DND-41 (cell line): Measurements from ENCODE around the gene SCUBE1.

Experiments
- EZH2 ChIP-seq: IDR thresholded peaks from 3 replicates; pipeline ENCODE4 v1.6.1; 2012; ENCODE audit warnings: borderline replicate concordance, low read depth, mild to moderate bottlenecking, moderate library complexity, low read length, inconsistent platforms; ENCODE audit not compliant: severe bottlenecking
- TF ChIP-seq, protein P1 (sequence below): IDR thresholded peaks from 2 replicates; pipeline ENCODE4 v1.5.1; 2012; ENCODE audit warnings: borderline replicate concordance, low read length, moderate library complexity, mild to moderate bottlenecking; ENCODE audit not compliant: poor library complexity, severe bottlenecking; ENCODE audit errors: extremely low read depth

DNA sequence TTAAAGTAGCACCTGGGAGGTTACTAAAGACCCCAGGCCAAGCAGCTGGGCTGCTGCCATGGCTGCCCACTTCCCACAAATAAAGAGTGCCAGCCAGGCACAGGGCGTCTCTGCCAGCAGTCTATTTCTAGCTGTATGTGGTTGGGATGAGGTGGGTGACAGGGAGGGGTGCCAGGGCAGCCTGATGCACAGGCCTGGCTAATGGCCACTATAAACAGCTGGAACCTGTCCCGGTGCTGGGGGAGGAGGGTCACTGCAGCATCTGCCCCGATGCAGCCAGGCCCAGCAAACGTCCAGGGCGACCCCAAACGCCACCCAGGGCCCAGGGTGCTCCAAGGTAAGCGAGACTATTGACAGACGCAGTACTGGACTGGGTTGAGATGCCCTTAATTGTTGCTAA lies 37.4 kb downstream of the SCUBE1 start:
- TF ChIP-seq, protein P1, sequence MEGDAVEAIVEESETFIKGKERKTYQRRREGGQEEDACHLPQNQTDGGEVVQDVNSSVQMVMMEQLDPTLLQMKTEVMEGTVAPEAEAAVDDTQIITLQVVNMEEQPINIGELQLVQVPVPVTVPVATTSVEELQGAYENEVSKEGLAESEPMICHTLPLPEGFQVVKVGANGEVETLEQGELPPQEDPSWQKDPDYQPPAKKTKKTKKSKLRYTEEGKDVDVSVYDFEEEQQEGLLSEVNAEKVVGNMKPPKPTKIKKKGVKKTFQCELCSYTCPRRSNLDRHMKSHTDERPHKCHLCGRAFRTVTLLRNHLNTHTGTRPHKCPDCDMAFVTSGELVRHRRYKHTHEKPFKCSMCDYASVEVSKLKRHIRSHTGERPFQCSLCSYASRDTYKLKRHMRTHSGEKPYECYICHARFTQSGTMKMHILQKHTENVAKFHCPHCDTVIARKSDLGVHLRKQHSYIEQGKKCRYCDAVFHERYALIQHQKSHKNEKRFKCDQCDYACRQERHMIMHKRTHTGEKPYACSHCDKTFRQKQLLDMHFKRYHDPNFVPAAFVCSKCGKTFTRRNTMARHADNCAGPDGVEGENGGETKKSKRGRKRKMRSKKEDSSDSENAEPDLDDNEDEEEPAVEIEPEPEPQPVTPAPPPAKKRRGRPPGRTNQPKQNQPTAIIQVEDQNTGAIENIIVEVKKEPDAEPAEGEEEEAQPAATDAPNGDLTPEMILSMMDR, result no peak
- no peak for TF ChIP-seq EZH2
